Activated CD4-positive, alpha-beta T cell treated with anti-CD3 and anti-CD28 coated beads for 4 hours (primary cell): ENCODE data around the gene IFT57.

Source experiments
- DNase-seq, 2 donors: peaks; one replicate each; pipeline ENCODE4 v3.0.0-alpha.2; 2020

The IFT57 gene

DNA sequence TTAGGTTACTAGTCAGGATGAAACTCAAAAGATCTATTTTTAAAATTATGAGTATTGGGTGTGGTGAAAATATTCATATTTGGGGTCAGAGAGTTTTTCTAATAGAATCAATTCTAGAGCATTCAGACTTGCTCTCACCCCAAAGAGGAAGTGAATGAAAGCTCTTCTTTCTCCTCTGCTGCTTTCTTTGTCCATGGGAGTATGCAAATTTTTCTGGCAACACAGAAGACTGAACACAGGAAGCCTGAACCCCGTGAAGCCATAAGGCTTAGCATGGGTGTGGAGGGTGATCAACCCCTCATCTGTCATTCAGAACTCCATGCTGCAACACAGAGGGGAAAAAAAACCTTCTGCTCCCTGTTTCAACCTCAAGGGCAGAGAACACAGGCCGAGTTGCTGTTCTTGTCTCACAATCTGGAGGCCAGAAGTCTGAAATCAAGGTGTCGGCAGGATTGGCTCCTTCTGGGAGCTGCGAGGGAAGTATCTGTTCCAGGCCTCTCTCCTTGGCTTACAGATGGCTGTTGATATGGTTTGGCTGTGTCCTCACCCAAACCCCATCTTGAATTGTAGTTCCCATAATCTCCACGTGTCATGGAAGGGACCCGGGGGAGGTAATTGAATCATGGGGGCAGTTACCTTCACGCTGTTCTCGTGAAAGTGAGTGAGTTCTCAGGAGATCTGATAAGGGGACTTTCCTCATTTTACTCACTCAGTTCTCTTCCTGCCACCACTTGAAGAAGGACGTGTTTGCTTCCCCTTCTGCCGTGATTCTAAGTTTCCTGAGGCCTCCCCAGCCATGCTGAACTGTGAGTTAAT lies 97.7 kb downstream of the IFT57 start:
- DNase-seq: peak; percentile 77 to 78

GRCh38 chr3:108123326-108123725 lies 98.9 kb downstream of the IFT57 start:
- no peak for DNase-seq

GRCh38 chr3:108122276-108122675 lies 99.9 kb downstream of the IFT57 start:
- no peak for DNase-seq

DNA sequence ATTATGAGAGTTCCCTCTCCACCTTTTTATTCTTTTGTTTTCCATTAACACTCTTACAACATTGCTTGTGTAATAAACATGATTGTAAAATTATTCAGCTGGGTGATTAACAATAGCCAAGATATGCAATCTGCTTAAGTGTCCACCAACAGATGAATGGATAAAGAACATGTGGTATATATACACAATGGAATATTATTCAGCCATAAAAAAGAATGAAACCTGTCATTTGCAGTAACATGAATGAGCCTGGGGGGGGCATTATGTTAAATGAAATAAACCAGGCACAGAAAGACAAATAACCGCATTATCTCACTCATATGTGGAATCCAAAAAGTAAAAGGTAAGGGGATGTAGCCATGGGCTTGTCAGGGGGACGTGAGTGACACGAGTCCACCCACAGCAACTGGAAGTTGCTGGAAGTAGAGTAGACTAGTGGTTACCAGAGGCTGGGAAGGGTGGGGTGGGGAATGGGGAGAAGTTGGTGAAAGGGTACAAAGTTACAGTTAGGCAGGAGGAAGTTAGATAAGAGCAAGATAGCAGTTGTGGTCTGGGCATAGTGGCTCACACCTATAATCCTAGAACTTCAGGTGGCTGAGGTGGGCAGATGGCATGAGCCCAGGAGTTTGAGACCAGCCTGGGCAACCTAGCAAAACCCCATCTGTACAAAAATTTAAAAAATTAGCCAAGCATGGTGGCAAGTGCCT lies 102.7 kb downstream of the IFT57 start:
- DNase-seq: no peak

DNA sequence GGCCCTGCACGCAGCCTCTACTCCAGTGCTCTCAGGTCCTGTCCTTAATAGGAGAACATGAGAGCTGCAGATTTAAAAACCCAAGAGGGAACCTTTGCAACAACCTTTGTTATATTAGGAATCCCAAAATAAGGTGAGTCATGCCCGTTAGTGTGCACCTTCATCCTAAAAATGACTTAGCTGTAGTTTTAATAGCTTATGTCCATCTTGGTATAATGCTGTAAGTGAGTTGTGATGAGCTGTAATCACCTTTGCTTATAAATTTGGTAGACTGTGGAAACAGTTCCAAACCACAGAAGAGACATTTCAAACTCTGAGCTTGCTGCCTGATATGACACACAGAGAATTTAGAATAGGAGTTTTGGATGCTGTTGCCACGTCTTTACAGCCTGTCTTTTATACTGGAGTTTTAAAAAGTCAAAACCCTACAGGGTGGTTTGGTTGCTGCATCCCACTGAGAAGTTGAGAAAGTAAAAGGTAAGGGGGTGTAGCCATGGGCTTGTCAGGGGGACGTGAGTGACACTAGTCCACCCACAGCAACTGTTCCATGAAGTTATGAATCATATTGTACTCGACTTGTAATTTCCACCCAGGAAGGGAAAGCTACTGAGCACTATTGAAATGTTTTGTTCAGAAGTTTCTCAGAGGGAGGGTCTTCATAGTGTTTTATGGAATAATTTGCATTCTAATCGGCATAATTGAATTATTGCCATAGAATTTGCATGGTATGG lies 104.0 kb downstream of the IFT57 start:
- no peak for DNase-seq

- no peak for DNase-seq
Observed at GRCh38 chr3:108117241-108117775, 104.9 kb downstream of the IFT57 start.

DNA sequence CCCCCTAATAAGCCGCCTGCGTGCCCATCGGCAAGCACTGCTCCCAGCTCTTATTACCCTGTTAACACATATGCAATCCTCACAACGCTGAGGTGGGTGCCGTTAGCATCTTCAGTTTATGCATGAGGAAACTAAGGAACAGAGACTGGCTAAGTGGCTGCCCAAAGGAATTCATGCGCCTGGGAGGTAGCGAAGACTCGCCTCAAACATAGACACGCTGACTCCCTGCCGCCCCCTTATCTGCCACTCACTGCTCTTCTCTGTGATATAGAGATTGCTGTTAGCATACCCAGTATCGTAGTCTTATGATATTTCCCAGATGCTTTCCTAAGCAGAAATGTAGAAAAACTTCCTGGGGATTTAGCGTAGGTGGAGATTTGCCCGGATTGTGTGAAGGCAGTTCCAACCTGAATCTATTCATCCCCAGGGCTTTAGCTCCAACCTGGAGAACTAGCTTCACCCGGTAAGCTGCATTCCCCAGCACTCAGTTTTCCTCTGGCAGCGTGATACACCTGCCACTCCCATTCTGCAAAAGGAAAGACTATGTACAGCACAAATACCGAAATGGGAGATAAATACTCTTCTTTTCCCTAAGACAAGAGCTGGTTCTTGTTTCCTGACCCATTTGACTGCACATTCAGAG lies 107.7 kb downstream of the IFT57 start:
- no peak for DNase-seq

GRCh38 chr3:108113975-108114374 lies 108.2 kb downstream of the IFT57 start:
- DNase-seq: no peak

DNA sequence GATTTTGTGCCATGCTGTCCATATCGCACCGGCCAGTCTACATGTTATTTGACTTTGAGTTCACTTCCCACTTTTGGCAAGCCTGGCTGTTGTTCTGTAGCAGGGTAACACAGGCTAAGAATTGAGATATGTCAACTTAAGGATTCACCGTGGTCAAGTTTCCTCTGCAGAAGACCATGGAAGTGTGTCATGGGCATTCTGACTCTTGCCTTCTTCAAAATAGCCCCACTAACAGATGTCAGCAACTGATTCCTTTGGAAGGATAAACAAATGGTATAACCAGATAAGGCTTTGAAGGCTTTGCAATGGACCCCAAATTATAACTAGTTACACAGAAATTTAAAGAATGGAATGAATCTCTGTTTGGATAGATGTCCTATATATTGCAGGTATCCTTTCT lies 111.3 kb downstream of the IFT57 start:
- no peak for DNase-seq
